HG03159 (cell line): ENCODE data around the gene TIE1.

ENCODE experiments used
- ATAC-seq: cut with Tn5 transposase; IDR thresholded peaks from one replicate; pipeline ENCODE4 v1.9.1; 2021; ENCODE audit warnings: mild to moderate bottlenecking, moderate library complexity; ENCODE audit not compliant: unreplicated experiment

The TIE1 gene

GRCh38 chr1:43300378-43301094 lies at the start of gene TIE1:
Gene TIE1, plus strand, starts transcription at chr1:43300982. Its CDS starts 90 bp downstream, at chr1:43301072.
- no peak for ATAC-seq

- ATAC-seq: no peak
Measured at GRCh38 chr1:43251024-43251423, 49.8 kb upstream of the TIE1 start.

GRCh38 chr1:43252225-43252624 lies 48.6 kb upstream of the TIE1 start:
- no peak for ATAC-seq

- ATAC-seq: no peak
Measured at GRCh38 chr1:43253173-43253572, 47.6 kb upstream of the TIE1 start.

- no peak for ATAC-seq
Measured at GRCh38 chr1:43253876-43254275, 46.9 kb upstream of the TIE1 start.

GRCh38 chr1:43255438-43256210 lies 45.2 kb upstream of the TIE1 start:
- ATAC-seq: no peak

GRCh38 chr1:43256675-43257570 lies 43.9 kb upstream of the TIE1 start:
- no peak for ATAC-seq

GRCh38 chr1:43258370-43258769 lies 42.4 kb upstream of the TIE1 start:
- ATAC-seq: no peak

- ATAC-seq: no peak
Measured at GRCh38 chr1:43265431-43265830, 35.4 kb upstream of the TIE1 start.

GRCh38 chr1:43266881-43267280 lies 33.9 kb upstream of the TIE1 start:
- ATAC-seq: no peak

GRCh38 chr1:43267291-43267805 lies 33.4 kb upstream of the TIE1 start:
- ATAC-seq: no peak

GRCh38 chr1:43267818-43268425 lies 32.9 kb upstream of the TIE1 start:
- no peak for ATAC-seq

- ATAC-seq: no peak
Measured at GRCh38 chr1:43269627-43270375, 31.0 kb upstream of the TIE1 start, which contains the start of gene TMEM125. Gene TMEM125, plus strand, starts transcription at chr1:43269983. Its CDS starts 2,740 bp downstream, at chr1:43272723.

- no peak for ATAC-seq
Measured at GRCh38 chr1:43270421-43271095, 30.2 kb upstream of the TIE1 start.

GRCh38 chr1:43271186-43272118 lies 29.3 kb upstream of the TIE1 start:
- no peak for ATAC-seq

GRCh38 chr1:43272161-43272560 lies 28.6 kb upstream of the TIE1 start:
- ATAC-seq: no peak

GRCh38 chr1:43272576-43273571 lies 27.9 kb upstream of the TIE1 start:
- ATAC-seq: no peak
